Fibroblast of skin of right quadriceps (primary cell): ENCODE results near the gene RNF10.
"Not testable (repeated sequence)": the region's sequence is repeated elsewhere in the genome, so short reads cannot be mapped to it uniquely, and the experiment has no call there.

Experiments
- DNase-seq: peaks from one replicate; pipeline ENCODE4 v3.0.0-alpha.2; 2013

Gene RNF10

GRCh38 chr12:120529641-120530417, 4.3 kb upstream of the RNF10 start:
- DNase-seq = peak; percentile 53

GRCh38 chr12:120530418-120530761, 3.8 kb upstream of the RNF10 start:
- not testable (repeated sequence) for DNase-seq

GRCh38 chr12:120532701-120533238, 1.4 kb upstream of the RNF10 start:
- DNase-seq = no peak

GRCh38 chr12:120534703-120535655, 823 bp downstream of the RNF10 start:
- peak; percentile 67 for DNase-seq

- DNase-seq = no peak
Measured at GRCh38 chr12:120536064-120536791, 2.1 kb downstream of the RNF10 start.

GRCh38 chr12:120537856-120538220, 3.7 kb downstream of the RNF10 start:
- DNase-seq = no peak

- DNase-seq = peak; percentile 50
Measured at GRCh38 chr12:120538281-120539156, 4.4 kb downstream of the RNF10 start.

GRCh38 chr12:120539303-120539702, 5.1 kb downstream of the RNF10 start:
- DNase-seq = peak; percentile 34

- DNase-seq = no peak
Measured at GRCh38 chr12:120540445-120540844, 6.3 kb downstream of the RNF10 start.

- DNase-seq = no peak
Measured at GRCh38 chr12:120542166-120542565, 8.0 kb downstream of the RNF10 start.

GRCh38 chr12:120544691-120545090, 10.5 kb downstream of the RNF10 start:
- DNase-seq = no peak

- no peak for DNase-seq
Measured at GRCh38 chr12:120546050-120546386, 11.9 kb downstream of the RNF10 start.

- DNase-seq = no peak
Measured at GRCh38 chr12:120554678-120555077, 20.5 kb downstream of the RNF10 start.

- DNase-seq = no peak
Measured at GRCh38 chr12:120557589-120557988, 23.4 kb downstream of the RNF10 start.

GRCh38 chr12:120562906-120563305, 28.8 kb downstream of the RNF10 start:
- no peak for DNase-seq

GRCh38 chr12:120563495-120563894, 29.3 kb downstream of the RNF10 start:
- no peak for DNase-seq

- DNase-seq = no peak
Measured at GRCh38 chr12:120571299-120571698, 37.1 kb downstream of the RNF10 start.

- no peak for DNase-seq
Measured at GRCh38 chr12:120573560-120573959, 39.4 kb downstream of the RNF10 start.

- DNase-seq = peak; percentile 8
Measured at GRCh38 chr12:120574106-120574505, 40.0 kb downstream of the RNF10 start.

GRCh38 chr12:120579179-120579578, 45.0 kb downstream of the RNF10 start:
- DNase-seq = no peak

GRCh38 chr12:120580787-120581723, 46.9 kb downstream of the RNF10 start, which contains the start of gene POP5:
POP5 (minus strand) TSS chr12:120581402; CDS start chr12:120581362, 40 bp downstream.
- DNase-seq = peak; percentile 96
